Measurements from ENCODE around the gene PIAS1.
"Not testable (repeated sequence)": the region's sequence is repeated elsewhere in the genome, so short reads cannot be mapped to it uniquely, and the experiment has no call there.

Gene PIAS1

DNA sequence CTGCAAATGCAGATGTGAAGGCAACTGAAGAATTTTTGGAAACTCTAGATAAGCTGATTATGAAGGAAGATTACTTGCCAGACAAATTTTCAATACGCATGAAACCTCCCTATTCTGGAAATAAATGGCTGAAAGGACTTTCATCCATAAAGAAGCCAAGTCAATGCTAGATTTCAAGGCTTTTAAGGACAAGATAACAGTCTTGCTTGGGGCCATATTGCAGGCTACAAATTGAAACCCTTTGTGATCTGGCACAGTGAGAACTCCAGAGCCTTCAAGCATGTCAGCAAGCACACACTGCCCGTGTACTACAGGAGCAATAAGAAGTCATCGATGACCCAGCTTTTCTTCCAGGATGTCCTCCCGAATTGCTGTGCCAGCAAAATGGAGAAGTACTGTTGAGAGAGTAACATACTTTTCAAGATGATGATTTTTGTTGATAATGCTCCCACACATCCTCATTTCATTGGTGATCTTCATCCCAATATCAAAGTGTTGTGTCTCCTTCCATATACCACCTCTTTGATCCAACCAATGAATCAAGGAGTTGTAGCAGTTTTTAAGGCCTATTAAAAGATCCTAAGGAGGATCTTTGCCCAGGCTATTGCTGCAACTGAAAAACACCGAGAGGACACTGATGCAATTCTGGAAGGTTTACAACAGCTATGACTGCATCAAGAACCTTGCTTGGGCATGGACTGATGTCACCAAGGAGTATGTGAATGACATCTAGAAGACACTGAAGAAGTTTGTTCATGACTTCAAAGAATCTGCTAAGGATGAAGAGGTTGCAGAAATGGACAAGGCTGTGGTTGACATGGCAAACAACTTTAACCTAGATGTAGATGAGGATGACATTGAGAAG lies 130.7 kb downstream of the PIAS1 start:
- DNase-seq (ENCODE audit: low read depth), result no peak

DNA sequence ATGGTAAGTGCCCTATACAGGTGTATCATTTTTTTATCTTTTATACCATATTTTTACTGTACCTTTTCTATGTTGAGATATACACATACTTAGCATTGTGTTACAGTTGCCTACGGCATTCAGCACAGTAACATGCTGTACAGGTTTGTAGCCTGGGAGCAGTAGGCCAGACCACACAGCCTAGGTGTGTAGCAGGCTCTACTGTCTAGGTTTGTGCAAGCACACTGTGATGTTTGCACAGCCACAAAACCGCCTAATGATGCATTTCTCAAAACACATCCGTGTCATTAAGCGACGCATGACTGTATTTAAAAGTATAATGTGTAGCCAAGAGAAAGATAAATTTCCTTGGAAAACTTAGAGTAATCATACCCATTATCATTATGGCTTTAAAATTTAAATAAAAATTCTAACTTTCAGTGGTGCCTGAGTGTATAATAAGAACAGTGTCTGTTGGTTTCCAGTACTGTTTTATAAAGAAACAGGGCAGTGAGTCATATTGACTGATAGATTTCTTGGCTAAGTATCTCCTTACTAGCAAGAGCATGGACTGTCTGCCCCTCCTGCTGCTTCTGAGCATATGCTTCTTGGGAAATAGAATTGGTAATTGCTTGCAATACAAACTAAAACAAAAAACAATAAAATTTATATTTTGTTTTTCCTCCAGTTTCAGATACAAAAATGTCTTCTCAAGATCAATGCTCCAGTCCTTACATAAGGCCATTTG lies 132.7 kb downstream of the PIAS1 start:
- DNase-seq (ENCODE audit: low read depth), result peak; percentile 82

DNA sequence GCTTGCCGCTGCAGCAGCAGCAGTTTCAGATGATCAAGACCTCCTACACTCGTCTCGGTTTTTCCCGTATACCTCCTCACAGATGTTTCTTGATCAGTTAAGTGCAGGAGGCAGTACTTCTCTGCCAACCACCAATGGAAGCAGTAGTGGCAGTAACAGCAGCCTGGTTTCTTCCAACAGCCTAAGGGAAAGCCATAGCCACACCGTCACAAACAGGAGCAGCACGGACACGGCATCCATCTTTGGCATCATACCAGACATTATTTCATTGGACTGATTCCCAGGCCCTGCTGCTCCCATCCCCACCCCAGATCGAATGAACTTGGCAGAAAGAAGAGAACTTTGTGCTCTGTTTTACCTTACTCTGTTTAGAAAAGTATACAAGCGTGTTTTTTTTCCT lies 133.4 kb downstream of the PIAS1 start:
- DNase-seq (ENCODE audit: low read depth), result peak; percentile 86

DNA sequence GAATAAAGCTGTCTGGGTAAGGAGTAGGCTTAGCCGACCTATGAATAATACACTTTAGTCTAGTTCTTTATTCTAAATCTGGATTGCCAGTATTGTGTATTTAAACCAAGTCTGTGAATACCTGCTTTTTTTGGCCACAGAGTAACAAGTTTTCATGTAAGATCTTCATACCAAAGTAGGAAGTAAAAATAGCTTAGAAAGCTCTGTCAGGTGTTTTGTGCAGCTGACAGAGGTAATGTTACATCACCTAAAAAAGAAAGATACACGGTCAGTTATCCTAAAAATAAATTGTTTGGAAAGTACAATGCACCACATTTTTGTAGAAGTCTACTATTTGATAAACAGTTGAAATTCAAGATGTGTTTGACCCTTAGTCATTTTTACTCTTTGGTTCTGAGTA lies 134.5 kb downstream of the PIAS1 start:
- no peak for DNase-seq (ENCODE audit: low read depth)

DNA sequence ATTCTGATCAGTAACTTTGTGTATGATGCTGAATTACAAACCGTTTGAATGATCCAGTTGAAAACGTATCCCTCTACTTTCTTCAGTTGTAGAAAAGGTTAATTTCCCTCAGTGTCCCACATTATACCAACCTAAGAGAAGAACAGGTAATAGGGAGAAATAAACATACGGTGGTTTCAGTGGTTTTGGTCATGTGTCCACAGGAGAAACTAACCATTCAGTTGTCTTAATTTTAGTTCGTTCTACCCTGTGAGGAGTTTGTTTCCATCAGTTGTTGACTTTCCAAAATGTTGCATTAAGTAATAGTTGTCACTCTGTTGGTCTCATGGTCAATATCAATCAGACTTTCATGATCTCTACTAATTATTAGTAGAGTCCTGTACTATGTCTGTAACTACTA lies 135.9 kb downstream of the PIAS1 start:
- no peak for DNase-seq (ENCODE audit: low read depth)

DNA sequence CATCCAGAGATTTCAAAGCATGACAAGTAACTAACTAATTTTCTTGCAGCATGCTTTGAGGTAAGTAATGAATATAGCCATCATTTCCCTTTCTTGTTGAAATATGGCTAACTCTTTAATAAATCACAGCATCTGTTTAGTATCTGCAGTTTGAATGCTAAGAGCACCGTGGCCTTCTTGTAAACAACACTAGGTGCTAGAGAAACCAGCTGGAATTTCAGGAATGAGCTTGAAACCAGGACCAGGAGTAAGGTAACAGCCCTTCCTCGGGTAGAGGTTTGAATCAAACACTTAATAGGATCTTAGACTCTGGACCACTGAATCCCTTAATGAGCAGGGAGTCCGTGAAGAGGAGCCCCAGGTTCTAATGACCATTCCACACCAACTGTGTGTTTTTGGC lies 137.4 kb downstream of the PIAS1 start:
- no peak for DNase-seq (ENCODE audit: low read depth)

DNA sequence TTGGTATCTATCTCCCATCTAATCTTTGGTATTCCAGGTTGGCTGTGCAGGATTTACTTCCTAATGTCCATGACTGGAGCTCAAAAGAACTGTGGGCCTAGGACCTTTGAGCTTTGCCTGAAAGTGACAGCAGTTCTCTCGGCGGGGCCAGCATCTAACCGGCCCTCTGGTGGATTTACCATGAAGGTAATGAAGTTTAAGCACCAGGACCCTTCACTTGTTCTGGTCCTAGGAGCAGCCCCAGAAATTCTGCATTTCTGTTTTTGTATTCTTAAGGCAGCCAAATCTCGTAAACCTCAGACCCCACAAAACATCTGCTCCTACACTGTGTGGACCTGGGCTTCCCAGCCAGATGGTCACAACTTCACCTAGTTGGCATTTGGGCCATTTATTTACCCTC lies 138.0 kb downstream of the PIAS1 start:
- no peak for DNase-seq (ENCODE audit: low read depth)

DNA sequence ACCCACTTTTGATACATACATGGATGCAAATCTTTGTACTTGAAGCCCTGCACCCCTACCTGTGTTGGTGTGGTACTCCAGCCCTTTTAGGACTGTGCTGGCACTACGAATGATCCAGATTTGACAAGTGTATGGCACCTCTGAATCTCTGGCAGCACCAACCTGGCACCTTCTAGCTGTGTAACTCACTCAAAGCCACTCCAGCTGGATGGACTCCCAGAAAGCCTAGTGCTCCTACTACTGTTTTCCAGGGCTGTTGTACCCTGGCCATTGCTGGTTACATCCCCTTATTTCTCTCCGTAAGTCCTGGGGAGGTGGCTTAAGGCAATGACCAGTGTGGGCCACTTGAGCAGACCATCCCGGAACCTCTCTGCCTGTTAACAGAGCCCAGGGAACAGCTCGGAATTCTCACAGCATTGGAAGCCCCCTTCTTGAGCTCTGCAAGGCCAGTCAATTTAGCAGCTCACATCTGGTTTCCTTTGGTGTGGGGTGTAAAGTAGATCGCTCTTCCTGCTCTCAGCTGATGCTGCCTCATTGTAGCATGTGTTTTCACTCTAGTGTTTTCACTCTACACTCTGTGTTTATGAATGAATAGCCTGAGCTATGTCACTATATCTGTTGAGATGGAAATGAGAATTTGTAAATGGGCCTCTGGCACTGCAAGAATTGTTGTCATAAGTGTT lies 138.8 kb downstream of the PIAS1 start:
- no peak for DNase-seq (ENCODE audit: low read depth)

DNA sequence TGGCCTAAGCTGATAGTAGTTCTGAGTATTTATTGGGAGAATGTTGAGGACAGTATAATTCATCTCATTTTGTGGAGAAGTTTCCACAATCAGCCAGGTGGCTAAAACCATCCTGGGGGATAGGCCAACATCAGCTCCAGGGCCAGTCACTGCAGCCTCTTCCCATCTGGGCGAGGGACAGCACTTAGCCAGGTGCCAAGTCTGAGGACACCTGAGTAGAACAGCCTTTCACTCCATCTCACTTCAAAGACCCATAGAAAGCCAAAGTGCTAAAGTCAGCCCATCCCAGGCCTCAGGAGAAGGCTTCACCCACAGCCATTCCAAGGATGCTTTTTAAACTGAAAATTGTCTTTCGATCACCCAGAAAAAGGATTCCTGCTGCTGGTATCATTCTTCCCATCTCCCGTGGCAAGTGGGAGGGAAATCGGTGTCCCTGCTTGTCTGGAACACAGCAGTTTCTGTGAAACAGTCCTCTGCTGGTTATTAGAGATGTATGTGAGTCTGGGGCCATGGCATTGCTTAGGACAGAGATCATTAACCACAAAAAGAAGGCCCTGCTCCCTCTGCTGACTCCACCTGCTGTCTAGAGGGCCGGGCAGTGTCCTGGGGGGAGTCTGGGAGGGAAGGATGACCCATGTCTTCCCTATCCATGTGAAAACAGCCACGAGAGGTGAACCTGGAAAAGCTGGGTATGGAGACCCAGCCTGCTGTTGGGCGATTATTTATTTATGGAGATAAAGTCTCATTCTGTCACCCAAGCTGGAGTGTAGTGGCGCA lies 141.4 kb downstream of the PIAS1 start:
- DNase-seq (ENCODE audit: low read depth), result no peak

DNA sequence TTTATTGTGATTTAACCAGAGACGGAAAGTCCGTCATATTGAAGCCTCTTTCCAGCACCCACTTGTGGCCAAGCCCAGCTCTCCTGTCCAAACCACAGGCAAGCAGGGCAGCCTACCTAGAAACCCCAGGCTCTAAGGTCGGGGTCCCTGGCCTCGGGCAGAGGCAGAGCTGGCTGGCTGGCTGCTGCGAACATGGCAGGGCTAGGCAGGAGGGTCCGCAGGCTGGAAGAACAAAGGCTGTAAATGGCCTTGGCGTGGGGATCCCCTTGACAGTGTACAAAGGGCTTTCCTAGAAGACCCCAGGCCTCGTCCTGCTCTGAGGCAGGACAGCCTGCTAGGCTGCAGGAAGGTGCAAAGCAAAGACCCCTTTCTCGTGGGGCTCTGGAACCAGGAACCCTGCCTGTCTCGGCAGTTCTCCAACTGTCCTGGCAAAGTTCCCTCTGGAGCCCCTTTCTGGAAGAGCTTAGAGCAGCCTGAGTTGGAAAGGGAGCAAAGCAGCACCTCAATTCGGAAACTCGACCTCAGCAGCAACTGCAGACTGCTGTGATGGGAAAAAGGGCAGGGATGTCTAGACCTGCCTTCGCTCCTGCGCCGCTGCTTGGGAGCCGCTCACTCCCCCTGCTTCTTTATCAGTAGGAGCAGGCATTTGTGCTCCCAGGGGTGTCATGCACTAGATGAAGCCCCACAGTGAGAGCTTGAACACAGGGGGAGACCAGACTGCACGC lies 142.5 kb downstream of the PIAS1 start:
- DNase-seq (ENCODE audit: low read depth), result no peak

DNA sequence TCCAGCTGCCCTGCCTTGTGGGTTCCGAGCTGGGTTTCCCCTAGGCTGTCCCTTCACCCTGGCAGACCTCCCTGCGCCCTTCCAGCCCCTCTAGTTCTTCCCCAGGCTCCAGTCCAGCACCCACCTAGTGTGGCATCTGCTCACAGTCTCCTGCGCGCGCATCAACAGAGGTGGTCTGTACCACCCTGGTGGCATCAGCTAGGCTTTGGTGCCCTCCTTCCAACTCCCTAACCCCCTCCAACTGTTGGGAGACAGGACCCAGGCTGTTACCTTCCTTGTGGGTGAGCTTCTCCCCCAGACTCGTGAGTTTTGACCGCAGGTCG lies 143.0 kb downstream of the PIAS1 start:
- no peak for DNase-seq (ENCODE audit: low read depth)

DNA sequence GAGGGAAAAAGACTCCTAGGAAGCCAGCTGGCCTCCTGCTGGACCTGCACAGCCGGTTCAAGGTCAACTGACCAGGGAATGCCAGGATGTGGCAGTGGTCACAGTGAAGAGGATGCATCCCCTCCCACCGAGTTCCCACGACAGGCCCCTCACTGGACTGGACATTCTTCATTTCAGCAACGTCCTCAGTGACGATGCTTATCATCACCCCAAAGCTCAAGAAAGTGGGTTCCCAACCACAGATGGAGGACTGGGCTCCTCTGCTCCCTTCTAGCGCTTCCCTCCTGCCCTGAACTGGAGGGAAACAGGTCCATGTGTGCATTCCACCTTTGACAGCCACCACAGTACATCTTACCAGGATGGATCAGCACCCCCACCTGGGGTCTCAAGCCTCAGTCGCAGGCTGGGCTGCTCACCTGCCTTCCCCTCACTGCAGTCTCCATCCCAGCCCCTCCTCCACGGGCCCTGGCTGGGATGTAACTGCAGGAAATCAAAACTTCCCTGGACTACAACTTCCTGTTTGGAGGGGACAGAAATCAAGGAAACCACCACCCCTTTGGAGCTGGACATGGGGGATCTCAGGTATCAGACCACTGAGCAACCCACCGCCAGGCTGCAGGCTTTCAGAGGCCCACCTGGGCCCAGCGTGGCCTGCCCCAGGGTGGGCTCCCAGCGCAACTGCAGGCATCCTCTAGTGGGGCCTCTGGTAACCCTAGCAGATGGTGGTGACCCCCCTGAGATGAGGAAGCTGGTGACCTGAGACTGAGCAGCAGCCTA lies 143.7 kb downstream of the PIAS1 start:
- no peak for DNase-seq (ENCODE audit: low read depth)

DNA sequence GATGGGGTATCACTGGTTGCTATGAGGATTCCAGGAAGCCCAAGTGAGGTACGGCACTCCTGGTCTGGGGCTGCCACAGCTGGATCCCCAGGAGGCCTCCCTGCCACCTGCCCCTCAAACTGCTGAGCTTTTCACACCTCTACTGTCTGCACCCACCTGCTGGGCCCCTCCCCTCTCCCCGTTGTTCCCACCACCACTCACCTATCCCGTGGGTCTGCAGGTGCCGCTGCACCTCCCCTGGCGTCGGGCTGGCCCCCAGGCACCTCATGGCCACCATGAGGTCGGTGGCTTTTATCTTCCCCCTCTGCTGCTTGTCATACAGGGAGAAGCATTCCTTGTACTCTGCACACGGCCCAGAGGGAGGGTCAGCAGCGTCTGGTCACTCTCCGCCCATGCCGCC lies 145.2 kb downstream of the PIAS1 start:
- DNase-seq (ENCODE audit: low read depth), result no peak

DNA sequence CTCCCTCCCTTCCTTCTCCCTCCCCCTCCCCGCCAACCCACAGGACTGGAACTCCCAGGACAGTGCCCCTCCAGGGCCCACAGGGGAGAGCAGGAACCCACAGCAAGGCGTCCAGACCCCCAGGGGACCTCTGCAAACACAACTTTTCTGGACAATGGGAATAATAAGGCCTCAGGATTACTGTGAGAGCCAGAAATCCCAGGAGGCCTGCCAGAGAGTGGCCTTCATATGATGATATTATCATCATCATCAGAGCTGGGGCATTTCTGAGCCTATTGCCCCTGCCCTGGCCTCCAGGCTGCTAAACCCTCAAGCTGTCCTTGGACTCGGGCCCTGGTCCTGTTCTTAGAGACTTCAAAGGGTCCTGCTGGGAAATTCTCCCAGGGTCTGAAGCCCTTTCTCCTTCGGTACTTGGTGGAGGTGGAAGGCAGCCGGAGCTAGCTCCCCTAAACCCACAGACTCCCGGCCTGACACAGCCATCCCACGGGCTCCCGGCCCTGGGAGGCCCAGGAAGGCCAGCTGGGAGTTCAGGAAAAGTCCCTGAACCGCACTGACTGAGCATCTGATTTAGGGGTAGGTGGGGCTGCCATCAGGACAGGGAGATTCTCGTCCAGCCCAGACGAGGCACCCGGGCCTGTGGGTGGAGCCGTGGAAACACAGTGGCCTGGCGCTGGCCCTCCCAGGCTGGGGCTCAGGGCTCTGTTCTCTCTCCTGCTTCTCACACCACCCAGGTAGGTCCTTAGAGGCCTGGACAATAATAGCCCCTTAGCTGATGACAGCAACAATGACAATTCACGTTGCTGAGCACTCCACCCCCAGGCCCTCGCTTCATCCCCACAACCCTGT lies 146.1 kb downstream of the PIAS1 start:
- no peak for DNase-seq (ENCODE audit: low read depth)

DNA sequence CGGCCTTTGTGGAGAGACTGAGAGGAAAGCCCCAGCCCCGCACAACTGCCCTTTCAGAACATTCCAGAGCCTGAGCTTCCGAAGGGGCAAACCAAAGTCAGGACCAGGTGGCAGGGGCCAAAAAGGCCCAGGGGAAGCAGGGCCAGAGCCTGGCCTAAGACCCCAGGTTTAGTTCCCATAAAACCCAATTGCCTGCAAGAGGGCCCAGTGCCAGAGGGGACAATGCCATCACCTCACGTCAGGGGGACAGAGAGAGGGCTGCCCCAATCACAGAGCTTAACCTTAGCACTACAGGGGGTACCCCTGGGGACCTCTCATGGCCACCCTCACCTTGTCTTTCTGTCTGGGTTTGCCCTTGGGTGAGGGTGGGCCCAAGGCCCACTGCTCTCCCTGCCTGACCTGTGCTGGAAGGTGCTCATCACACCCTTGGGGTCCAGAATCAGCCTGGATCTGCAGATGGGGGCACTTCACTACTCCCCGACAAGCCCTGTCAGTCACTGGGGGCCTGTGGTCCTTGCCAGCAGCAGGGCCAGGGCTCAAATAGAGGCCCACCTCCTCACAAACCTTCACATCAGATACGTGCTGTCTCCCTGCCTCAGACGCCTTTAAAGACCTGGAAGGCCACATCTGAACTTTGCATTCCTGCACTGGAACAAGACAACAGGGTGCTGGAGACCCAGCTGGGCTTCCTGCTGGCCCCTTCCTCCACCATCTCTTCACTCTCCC lies 147.2 kb downstream of the PIAS1 start:
- DNase-seq (ENCODE audit: low read depth), result no peak

DNA sequence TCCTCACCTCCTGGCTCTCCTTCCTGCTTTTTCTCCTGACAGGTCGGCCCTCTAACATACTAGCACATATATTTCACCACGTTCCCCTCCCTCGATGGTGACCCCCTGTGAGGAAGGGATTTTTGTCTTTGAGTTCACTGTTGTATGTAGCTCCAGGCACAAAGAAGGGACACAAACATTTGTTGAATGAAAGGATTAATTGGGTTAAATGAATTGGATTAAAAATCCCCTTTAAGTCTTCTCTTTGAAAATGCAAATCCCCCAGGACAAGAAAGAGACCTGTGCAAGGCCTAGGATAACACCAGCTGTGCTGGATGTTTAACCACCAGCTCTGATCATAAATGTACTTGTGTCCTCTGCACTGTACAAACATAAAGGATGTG lies 147.8 kb downstream of the PIAS1 start:
- DNase-seq (ENCODE audit: low read depth), result no peak

DNA sequence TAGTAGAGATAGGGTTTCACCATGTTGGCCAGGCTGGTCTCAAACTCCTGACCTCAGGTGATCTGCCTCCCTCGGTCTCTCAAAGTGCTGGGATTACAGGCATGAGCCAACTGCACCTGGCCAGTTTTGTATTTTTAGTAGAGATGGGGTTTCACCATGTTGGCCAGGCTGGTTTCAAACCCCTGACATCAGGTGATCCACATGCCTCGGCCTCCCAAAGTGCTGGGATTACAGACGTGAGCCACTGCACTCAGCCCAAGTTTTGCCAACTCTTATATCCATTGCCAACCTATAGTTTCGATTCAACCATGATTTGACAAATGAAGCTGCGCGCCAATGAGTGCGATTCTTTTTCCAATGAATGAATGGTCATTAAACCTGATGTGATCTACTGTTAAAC lies 148.9 kb downstream of the PIAS1 start:
- not testable (repeated sequence) for DNase-seq (ENCODE audit: low read depth)

DNA sequence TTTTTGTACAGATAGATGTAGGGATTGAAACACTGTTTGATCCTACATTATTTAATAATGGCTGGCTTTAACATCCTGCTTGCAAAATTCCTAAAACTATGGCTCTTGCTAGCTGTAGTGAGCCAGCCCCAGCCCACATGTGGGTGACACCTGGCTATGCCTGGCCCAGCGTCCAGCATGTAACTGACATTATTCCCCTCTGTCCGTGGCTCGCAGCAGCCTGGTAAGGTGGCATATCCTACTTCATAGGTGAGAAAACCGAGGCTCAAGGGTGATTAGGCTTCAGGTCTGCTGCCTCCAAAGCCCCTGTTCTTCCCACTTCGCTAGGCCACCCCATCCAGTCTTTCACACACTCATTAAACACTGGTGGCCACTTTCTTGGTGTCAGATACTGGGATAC lies 149.4 kb downstream of the PIAS1 start:
- DNase-seq (ENCODE audit: low read depth), result no peak

DNA sequence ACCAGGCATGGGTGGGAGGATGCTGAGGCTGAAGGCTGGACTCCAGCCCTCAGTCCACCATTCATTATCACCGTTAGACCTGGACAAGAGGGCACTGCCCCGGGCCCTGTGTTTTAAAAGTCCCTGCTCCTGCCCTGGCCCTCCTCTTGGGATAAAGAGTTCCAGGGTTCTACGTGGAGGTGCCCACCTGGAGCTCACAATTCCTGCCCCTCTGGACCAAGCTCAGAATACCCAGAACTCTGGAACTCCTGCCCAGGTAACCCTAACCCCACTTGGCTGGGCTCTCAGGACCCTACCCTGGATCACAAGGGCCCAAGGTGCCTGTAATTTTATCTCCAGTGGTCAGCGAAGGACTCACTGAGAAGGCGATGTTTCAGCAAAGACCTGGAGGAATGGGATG lies 149.8 kb downstream of the PIAS1 start:
- no peak for DNase-seq (ENCODE audit: low read depth)

Data from fibroblast of the conjunctiva (primary cell).